ENCODE data around the gene TENM4.

The TENM4 gene

GRCh38 chr11:79090191-79090705, 350.6 kb downstream of the TENM4 start:
- no peaks in the 10 kb centered on the region for H3K36me3 ChIP-seq (ENCODE audit: control insufficient read depth in 1 of 2, insufficient read depth in 2 of 2, low read length in 2 of 2)
- H3K27me3 ChIP-seq (ENCODE audit: control insufficient read depth in 1 of 2, insufficient read depth in 2 of 2, low read length in 2 of 2), result no peaks in the 10 kb centered on the region
- no peak overlapping the region for H3K27ac ChIP-seq (ENCODE audit: low read depth, low read length)
- H3K4me1 ChIP-seq (ENCODE audit: control insufficient read depth in 1 of 2, insufficient read depth in 2 of 2, low read length in 2 of 2), result no peaks in the 10 kb centered on the region
- no peak overlapping the region for H3K4me3 ChIP-seq (ENCODE audit: low read depth in 1 of 2, low read length in 2 of 2)
- H3K9me3 ChIP-seq (ENCODE audit: control insufficient read depth in 1 of 2, low read length in 2 of 2), result no peaks in the 10 kb centered on the region
- no peak overlapping the region for H3K9ac ChIP-seq (ENCODE audit: low read depth in 1 of 2, low read length in 2 of 2)

- Histone ChIP-seq H3K9me3 (ENCODE audit: control insufficient read depth in 1 of 2, low read length in 2 of 2) (no peaks in the 10 kb centered on the region), H3K36me3 (ENCODE audit: control insufficient read depth in 1 of 2, insufficient read depth in 2 of 2, low read length in 2 of 2) (no peaks in the 10 kb centered on the region), H3K27me3 (ENCODE audit: control insufficient read depth in 1 of 2, insufficient read depth in 2 of 2, low read length in 2 of 2) (no peaks in the 10 kb centered on the region), H3K27ac (ENCODE audit: low read depth, low read length) (no peak overlapping the region), H3K9ac (ENCODE audit: low read depth in 1 of 2, low read length in 2 of 2) (no peak overlapping the region), H3K4me3 (ENCODE audit: low read depth in 1 of 2, low read length in 2 of 2) (no peak overlapping the region), H3K4me1 (ENCODE audit: control insufficient read depth in 1 of 2, insufficient read depth in 2 of 2, low read length in 2 of 2) (no peaks in the 10 kb centered on the region)
Measured at GRCh38 chr11:79089601-79090000, 351.2 kb downstream of the TENM4 start.

- H3K27ac ChIP-seq (ENCODE audit: low read depth, low read length), result no peak overlapping the region
- H3K4me3 ChIP-seq (ENCODE audit: low read depth in 1 of 2, low read length in 2 of 2), result no peak overlapping the region
- no peaks in the 10 kb centered on the region for H3K27me3 ChIP-seq (ENCODE audit: control insufficient read depth in 1 of 2, insufficient read depth in 2 of 2, low read length in 2 of 2)
- H3K9ac ChIP-seq (ENCODE audit: low read depth in 1 of 2, low read length in 2 of 2), result no peak overlapping the region
- H3K4me1 ChIP-seq (ENCODE audit: control insufficient read depth in 1 of 2, insufficient read depth in 2 of 2, low read length in 2 of 2), result no peaks in the 10 kb centered on the region
- no peaks in the 10 kb centered on the region for H3K9me3 ChIP-seq (ENCODE audit: control insufficient read depth in 1 of 2, low read length in 2 of 2)
- H3K36me3 ChIP-seq (ENCODE audit: control insufficient read depth in 1 of 2, insufficient read depth in 2 of 2, low read length in 2 of 2), result no peaks in the 10 kb centered on the region
Measured at GRCh38 chr11:79088967-79089366, 351.9 kb downstream of the TENM4 start.

GRCh38 chr11:79087961-79088318, 352.9 kb downstream of the TENM4 start:
- H3K27ac ChIP-seq (ENCODE audit: low read depth, low read length), result no peak overlapping the region

GRCh38 chr11:79087238-79087960, 353.4 kb downstream of the TENM4 start:
- Histone ChIP-seq H3K27ac (ENCODE audit: low read depth, low read length) (no peak overlapping the region), H3K27me3 (ENCODE audit: control insufficient read depth in 1 of 2, insufficient read depth in 2 of 2, low read length in 2 of 2) (no peaks in the 10 kb centered on the region), H3K9ac (ENCODE audit: low read depth in 1 of 2, low read length in 2 of 2) (no peak overlapping the region), H3K9me3 (ENCODE audit: control insufficient read depth in 1 of 2, low read length in 2 of 2) (no peaks in the 10 kb centered on the region), H3K4me1 (ENCODE audit: control insufficient read depth in 1 of 2, insufficient read depth in 2 of 2, low read length in 2 of 2) (no peaks in the 10 kb centered on the region), H3K4me3 (ENCODE audit: low read depth in 1 of 2, low read length in 2 of 2) (no peak overlapping the region), H3K36me3 (ENCODE audit: control insufficient read depth in 1 of 2, insufficient read depth in 2 of 2, low read length in 2 of 2) (no peaks in the 10 kb centered on the region)

More at GRCh38 chr11:79087961-79088318, 352.9 kb downstream of the TENM4 start:
- H3K9me3 ChIP-seq (ENCODE audit: control insufficient read depth in 1 of 2, low read length in 2 of 2), result no peaks in the 10 kb centered on the region
- no peak overlapping the region for H3K9ac ChIP-seq (ENCODE audit: low read depth in 1 of 2, low read length in 2 of 2)
- no peaks in the 10 kb centered on the region for H3K27me3 ChIP-seq (ENCODE audit: control insufficient read depth in 1 of 2, insufficient read depth in 2 of 2, low read length in 2 of 2)
- H3K4me3 ChIP-seq (ENCODE audit: low read depth in 1 of 2, low read length in 2 of 2), result no peak overlapping the region
- H3K36me3 ChIP-seq (ENCODE audit: control insufficient read depth in 1 of 2, insufficient read depth in 2 of 2, low read length in 2 of 2), result no peaks in the 10 kb centered on the region
- no peaks in the 10 kb centered on the region for H3K4me1 ChIP-seq (ENCODE audit: control insufficient read depth in 1 of 2, insufficient read depth in 2 of 2, low read length in 2 of 2)

GRCh38 chr11:79086056-79086455, 354.8 kb downstream of the TENM4 start:
- no peak overlapping the region for H3K27ac ChIP-seq (ENCODE audit: low read depth, low read length)
- H3K9ac ChIP-seq (ENCODE audit: low read depth in 1 of 2, low read length in 2 of 2), result no peak overlapping the region
- H3K4me3 ChIP-seq (ENCODE audit: low read depth in 1 of 2, low read length in 2 of 2), result no peak overlapping the region
- no peaks in the 10 kb centered on the region for H3K9me3 ChIP-seq (ENCODE audit: control insufficient read depth in 1 of 2, low read length in 2 of 2)
- no peaks in the 10 kb centered on the region for H3K27me3 ChIP-seq (ENCODE audit: control insufficient read depth in 1 of 2, insufficient read depth in 2 of 2, low read length in 2 of 2)
- H3K36me3 ChIP-seq (ENCODE audit: control insufficient read depth in 1 of 2, insufficient read depth in 2 of 2, low read length in 2 of 2), result no peaks in the 10 kb centered on the region
- no peaks in the 10 kb centered on the region for H3K4me1 ChIP-seq (ENCODE audit: control insufficient read depth in 1 of 2, insufficient read depth in 2 of 2, low read length in 2 of 2)

- Histone ChIP-seq H3K27me3 (ENCODE audit: control insufficient read depth in 1 of 2, insufficient read depth in 2 of 2, low read length in 2 of 2) (no peaks in the 10 kb centered on the region), H3K4me1 (ENCODE audit: control insufficient read depth in 1 of 2, insufficient read depth in 2 of 2, low read length in 2 of 2) (no peaks in the 10 kb centered on the region), H3K27ac (ENCODE audit: low read depth, low read length) (no peak overlapping the region)
Measured at GRCh38 chr11:79084382-79084781, 356.4 kb downstream of the TENM4 start.

GRCh38 chr11:79083352-79083751, 357.5 kb downstream of the TENM4 start:
- no peaks in the 10 kb centered on the region for H3K27me3 ChIP-seq (ENCODE audit: control insufficient read depth in 1 of 2, insufficient read depth in 2 of 2, low read length in 2 of 2)
- no peak overlapping the region for H3K9ac ChIP-seq (ENCODE audit: low read depth in 1 of 2, low read length in 2 of 2)
- no peak overlapping the region for H3K27ac ChIP-seq (ENCODE audit: low read depth, low read length)
- H3K9me3 ChIP-seq (ENCODE audit: control insufficient read depth in 1 of 2, low read length in 2 of 2), result no peaks in the 10 kb centered on the region
- no peak overlapping the region for H3K4me3 ChIP-seq (ENCODE audit: low read depth in 1 of 2, low read length in 2 of 2)
- no peaks in the 10 kb centered on the region for H3K36me3 ChIP-seq (ENCODE audit: control insufficient read depth in 1 of 2, insufficient read depth in 2 of 2, low read length in 2 of 2)
- no peaks in the 10 kb centered on the region for H3K4me1 ChIP-seq (ENCODE audit: control insufficient read depth in 1 of 2, insufficient read depth in 2 of 2, low read length in 2 of 2)

More at GRCh38 chr11:79084382-79084781, 356.4 kb downstream of the TENM4 start:
- Histone ChIP-seq H3K9ac (ENCODE audit: low read depth in 1 of 2, low read length in 2 of 2) (no peak overlapping the region), H3K9me3 (ENCODE audit: control insufficient read depth in 1 of 2, low read length in 2 of 2) (no peaks in the 10 kb centered on the region), H3K36me3 (ENCODE audit: control insufficient read depth in 1 of 2, insufficient read depth in 2 of 2, low read length in 2 of 2) (no peaks in the 10 kb centered on the region), H3K4me3 (ENCODE audit: low read depth in 1 of 2, low read length in 2 of 2) (no peak overlapping the region)

GRCh38 chr11:79082907-79083306, 357.9 kb downstream of the TENM4 start:
- no peaks in the 10 kb centered on the region for H3K4me1 ChIP-seq (ENCODE audit: control insufficient read depth in 1 of 2, insufficient read depth in 2 of 2, low read length in 2 of 2)
- H3K9me3 ChIP-seq (ENCODE audit: control insufficient read depth in 1 of 2, low read length in 2 of 2), result no peaks in the 10 kb centered on the region
- H3K9ac ChIP-seq (ENCODE audit: low read depth in 1 of 2, low read length in 2 of 2), result no peak overlapping the region
- no peaks in the 10 kb centered on the region for H3K27me3 ChIP-seq (ENCODE audit: control insufficient read depth in 1 of 2, insufficient read depth in 2 of 2, low read length in 2 of 2)
- H3K27ac ChIP-seq (ENCODE audit: low read depth, low read length), result no peak overlapping the region
- no peaks in the 10 kb centered on the region for H3K36me3 ChIP-seq (ENCODE audit: control insufficient read depth in 1 of 2, insufficient read depth in 2 of 2, low read length in 2 of 2)
- no peak overlapping the region for H3K4me3 ChIP-seq (ENCODE audit: low read depth in 1 of 2, low read length in 2 of 2)

- Histone ChIP-seq H3K9ac (ENCODE audit: low read depth in 1 of 2, low read length in 2 of 2) (no peak overlapping the region), H3K36me3 (ENCODE audit: control insufficient read depth in 1 of 2, insufficient read depth in 2 of 2, low read length in 2 of 2) (no peaks in the 10 kb centered on the region), H3K4me1 (ENCODE audit: control insufficient read depth in 1 of 2, insufficient read depth in 2 of 2, low read length in 2 of 2) (no peaks in the 10 kb centered on the region), H3K27me3 (ENCODE audit: control insufficient read depth in 1 of 2, insufficient read depth in 2 of 2, low read length in 2 of 2) (no peaks in the 10 kb centered on the region), H3K9me3 (ENCODE audit: control insufficient read depth in 1 of 2, low read length in 2 of 2) (no peaks in the 10 kb centered on the region), H3K27ac (ENCODE audit: low read depth, low read length) (no peak overlapping the region), H3K4me3 (ENCODE audit: low read depth in 1 of 2, low read length in 2 of 2) (no peak overlapping the region)
Measured at GRCh38 chr11:79082280-79082679, 358.6 kb downstream of the TENM4 start.

Data from duodenal mucosa (tissue), 2 donors.